C1 segment of cervical spinal cord (tissue), 14 donors: ENCODE measurements around the gene SNAP91.

Experiments used
- DNase-seq, 14 donors: peaks; one replicate each; lab custom pipeline; 2025; lab: John Stamatoyannopoulos, UW

The SNAP91 gene

DNA sequence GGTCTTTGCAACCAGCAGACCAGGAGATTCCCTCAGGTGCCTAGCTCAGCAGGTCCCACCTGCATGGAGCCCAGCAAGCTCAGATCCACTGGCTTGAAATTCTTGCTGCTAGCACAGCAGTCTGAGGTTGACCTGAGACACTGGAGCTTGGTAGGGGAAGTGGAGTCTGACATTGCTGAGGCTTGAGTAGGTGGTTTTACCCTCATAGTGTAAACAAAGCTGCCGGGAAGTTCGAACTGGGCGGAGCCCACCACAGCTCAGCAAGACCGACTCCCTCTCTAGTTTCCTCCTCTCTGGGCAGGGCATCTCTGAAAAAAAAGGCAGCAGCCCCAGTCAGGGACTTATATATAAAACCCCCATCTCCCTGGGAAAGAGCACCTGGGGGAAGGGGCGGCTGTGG is 162.3 kb downstream of the SNAP91 start:
- DNase-seq: no peak

DNA sequence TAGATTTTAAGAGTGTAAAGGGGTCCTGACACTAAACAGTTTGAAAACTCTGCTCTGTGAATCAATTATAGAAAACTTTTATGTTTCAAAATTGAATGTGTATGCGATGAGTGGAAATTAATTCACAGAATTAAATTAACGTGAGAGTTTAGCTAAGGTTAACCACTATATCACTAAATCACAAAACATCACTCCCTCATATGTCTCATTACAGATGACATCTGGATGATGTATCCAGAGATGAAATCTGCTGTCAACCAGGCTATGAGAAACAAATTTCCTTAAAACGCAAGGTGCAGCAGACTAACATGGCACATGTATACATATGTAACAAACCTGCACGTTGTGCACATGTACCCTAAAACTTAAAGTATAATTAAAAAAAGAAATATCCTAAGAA is 169.2 kb downstream of the SNAP91 start:
- DNase-seq: no peak

DNA sequence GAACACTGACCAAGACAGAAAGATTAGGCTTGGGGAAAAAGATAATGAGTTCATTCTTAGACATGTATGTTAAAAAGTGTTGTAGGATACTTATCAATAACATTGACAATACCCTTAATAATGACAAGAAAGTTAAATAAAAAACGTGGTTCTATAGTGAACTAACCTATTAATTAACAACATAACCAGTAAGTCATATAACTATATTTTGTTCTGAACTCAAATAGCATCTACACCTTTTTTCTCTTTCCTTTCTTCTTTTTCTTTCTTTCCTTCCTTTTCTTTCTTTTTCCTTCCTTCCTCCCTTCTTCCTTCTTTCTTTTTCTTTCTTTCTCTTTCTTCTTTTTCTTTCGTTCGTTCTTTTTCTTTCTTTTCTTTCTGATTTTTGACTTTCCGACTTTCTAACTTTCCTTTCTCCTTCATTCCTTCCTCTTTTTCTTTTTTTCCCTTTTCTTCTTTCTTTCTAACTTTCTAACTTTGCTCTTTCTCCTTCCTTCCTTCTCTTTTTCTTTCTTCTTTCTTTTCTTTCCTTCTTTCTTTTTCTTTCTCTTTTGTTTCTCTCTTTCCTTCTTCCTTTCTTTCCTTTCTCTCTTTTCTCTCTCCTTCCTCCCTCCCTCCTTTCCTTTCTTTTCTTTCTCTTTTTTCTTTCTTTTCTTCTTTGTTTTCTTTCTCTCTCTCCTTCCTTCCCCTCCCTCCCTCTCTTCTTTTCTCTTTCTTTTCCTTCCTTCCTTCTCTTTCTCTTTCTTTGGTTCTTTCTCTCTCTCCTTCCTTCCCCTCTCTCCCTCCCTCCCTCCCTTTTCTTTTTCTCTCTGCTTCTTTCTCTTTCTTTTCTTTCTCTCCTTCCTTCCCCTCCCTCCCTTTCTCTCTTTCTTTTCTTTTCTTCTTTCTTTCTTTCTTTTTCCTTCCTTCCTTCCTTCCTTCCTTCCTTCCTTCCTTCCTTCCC is 172.0 kb downstream of the SNAP91 start:
- DNase-seq: no peak

DNA sequence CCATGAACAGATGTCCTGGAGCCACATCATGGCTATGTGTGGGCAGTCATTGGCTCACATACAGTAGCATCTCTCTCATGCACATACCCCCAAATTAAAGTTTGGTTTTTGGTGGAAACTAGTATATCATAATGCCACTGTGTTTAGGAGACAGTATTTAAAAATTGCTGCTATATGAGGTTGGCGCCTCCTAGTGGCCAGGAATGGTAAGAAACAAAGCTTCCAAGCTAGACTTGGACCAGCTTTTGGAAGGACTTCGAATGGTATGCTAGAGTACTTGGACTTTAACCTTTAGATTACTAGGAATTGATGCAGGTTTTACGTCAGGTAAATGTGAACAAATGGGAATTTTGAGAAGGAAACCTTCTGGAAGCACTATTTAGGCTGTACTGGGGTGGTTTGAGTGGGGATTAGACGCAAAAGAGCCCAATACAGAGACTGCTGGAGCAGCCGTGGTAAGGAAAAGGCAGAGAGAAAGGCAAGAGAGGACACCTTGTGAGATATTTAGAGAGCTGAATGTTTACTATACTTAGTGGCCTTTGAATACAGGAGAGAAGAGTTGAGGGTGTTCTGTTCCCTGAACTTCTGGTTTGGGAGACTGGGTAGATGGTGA is 172.8 kb downstream of the SNAP91 start:
- DNase-seq: no peak

DNA sequence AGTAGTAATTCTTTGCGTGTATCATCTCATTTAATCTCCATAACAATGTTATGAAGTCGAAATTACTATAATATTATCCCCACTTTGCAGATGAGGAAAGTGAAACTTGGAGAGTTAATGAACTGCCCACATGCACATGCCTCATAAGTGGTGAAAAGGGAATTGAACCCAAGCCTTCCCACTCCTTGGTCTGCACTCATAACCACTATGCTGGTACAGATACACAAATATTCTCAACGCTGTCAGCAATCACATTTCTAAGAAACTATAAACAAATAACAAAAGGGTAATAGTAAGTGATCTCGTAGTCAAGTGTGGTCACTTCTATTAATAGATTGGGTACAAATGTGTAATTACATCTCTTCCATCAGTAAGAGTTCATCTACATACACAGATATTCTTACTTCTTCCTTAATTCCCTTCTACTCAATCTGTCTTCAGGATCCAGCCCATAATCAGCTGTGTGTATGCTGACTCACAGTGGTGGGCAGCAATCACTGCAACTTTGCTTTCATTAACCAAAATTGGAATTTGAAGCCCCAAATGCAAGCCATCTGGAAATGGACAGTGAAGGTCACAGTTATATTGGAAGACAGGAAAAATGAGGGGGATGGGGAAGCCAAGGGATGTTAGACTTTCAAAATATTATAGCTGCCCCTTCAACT is 190.0 kb downstream of the SNAP91 start:
- DNase-seq: no peak

DNA sequence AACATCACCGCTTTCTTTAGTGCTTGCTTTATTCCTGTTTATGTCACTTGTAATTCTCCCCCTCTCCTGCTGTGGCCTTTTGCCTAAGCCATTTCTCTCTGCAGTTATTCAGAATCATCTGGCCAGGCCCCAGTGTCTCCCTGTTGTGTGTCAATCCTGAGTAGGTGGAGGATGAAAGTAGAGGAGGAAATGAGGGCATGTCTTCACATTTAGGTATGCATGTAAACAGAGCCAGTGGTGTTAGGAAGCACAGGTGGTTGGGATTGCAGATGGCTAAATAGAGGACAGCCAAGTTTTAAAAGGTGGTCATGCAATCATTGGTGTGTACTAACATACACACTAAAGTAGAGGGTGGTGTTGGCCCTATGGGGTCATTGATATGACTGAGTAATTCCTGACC is 191.4 kb downstream of the SNAP91 start:
- DNase-seq: no peak

DNA sequence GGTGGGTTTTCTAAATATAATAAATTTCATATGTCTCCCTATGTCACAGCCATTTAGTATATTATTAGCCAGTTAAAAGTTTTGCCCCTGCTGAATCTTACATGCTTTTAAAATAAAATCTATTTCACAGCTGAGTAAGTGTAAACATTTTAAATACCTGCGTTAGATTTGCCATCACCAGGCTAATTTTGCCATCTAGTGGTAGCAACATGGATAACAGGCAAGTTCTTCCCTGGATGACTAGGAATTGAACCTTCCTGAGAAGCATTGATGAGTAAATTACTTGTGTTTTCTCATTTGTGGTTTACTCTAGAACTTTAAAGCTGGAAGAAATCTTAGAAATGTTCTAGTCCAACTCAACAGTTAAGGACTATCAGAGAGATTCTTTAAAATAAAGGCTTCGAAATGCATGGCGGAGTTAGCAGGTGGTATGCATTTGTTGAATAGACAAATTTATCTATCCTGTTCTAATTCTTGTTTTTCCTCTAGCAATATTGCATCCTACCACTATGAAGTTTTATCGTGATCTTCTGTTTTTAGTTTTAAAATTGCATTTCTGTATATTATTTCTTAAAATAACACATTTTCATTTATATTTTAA is 193.9 kb downstream of the SNAP91 start:
- peak in 2 of 14 donors; percentile 6 to 9 for DNase-seq

DNA sequence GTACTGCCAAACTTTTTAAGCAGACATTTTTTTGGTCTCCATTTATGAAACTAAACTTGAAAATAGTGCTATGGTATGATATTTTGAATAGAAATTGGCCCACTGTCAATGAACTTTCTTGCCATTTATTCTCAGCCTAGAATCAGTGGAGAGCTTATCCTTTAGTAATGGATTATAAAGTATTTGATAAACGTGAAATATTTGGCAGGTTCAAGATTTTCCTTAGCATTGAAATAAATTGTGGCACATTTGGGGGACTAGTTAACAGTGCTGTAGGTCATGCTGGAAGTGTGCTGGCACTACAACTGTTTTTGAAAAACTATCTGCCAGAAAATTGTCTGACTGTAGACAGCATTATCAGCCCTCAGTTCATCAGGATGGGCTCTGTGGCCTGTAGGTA is 194.4 kb downstream of the SNAP91 start:
- DNase-seq: no peak

DNA sequence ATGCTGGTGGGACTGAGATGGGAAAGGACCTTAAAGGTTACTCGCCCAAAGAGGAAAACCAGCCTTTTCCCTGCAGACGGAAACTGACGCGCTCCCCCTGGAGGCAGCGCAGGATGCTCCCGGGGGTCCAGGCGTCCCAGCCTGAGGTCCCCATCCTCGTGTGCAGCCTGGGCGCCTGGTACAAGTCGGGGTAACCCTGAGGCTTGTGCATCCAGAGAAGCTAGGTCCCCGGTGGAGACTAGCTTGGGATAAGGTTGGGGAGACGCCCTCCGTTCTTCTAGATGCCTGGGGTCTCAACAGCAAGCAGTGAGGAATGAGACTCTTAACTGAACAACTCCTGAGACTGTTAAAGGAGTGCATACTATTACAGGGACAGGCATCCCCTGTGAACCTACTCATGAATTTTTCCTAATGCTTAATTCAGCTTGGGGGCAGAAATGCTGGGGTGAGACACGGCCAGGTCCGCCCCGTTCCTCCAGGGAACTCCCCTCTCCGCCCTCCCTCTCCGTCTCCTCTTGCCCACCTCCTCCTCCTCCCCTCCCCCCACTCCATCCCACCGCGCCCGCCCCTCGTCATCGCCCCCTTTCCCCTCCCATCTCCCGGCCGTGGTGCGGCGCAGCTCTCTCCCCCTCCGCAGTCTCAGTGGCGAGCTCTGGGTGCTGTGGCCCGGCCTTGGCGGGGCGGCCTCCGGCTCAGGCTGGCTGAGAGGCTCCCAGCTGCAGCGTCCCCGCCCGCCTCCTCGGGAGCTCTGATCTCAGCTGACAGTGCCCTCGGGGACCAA is 196.8 kb downstream of the SNAP91 start, which contains the start of gene PRSS35:
Gene PRSS35 (plus strand): TSS at position 634 of the 781 bp plus-strand sequence. CDS start 10,908 bp downstream, outside the sequence.
- peak in 10 of 14 donors; percentile 5 to 49 (median 20) for DNase-seq

DNA sequence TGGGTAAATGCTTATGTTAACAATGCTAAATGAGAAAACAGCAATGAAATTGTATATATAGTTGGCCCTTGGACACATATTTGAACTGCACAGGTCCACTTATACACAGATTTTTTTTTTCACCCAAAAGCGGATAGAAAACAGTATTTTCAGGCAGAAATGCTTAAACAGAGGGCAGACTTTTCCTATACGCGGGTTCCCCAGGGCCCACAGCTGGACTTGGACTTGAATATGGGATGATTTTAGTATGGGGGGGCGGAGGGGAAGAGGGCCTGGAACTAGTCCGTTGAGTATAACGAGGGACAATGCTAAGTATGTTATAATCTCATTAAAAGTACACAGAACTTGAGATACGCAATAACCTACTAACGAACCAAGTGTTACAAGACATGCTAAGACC is 197.6 kb downstream of the SNAP91 start:
- no peak for DNase-seq

DNA sequence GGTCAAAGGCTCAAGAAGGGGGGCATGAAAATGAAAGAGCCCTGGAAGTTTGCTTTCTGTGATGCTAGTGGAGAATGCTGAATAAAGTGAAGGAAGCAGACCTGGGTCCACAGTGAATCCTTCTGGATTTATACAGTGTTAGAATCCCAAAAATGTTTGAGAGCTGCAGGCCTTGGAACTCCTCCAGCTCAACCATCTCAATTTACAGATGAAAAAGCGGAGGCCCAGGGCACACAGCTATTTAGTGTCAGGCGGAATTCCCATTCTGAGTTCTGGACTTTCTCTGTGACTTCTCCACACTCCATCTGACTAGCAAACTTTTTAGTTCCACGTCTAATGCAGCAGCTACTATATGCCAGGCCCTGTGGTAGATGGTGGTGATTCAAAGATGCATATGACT is 198.1 kb downstream of the SNAP91 start:
- DNase-seq: no peak

DNA sequence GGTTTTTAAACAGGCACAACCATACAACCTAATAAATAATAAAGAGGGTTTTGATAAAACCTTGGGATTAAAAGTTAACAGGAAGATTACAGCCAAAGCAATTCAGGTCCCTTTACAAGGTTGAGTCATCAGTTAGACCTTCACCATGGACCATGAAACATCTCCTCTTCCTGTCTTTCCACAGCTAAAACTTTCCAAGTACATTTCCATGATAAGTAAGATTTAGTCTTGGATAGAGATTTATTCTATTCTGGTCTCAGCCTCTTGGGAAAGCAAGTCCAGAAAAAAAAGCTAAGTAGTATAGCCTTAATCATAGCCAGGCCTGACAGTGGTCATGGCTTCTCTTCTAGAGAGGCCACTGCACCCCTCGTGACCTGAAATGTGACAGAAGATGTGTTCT is 199.5 kb downstream of the SNAP91 start:
- DNase-seq: no peak

DNA sequence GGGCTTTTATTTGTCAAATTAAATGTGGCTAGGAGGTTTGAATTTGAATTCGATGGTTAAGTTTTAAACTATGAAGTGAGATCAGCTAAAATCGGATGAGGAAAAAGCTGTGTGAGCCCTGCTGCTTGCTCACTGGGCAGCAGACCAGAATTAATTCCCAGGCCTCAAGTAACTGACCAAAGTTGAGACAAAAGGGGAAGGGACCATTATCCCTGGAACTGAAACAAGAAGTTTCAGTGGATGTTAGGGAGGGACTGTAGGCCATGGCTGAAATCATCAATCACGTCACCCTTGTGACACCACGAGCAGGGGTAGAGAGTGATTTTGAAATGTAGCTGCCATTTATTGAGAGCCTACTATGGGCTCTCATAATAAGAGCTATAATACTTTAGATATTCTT is 203.5 kb downstream of the SNAP91 start:
- no peak for DNase-seq
